Epithelial cell of prostate (primary cell): ENCODE measurements around the gene DAPK1.
"Not testable (repeated sequence)": the region's sequence is repeated elsewhere in the genome, so short reads cannot be mapped to it uniquely, and the experiment has no call there.

ENCODE experiments used
- DNase-seq: peaks from one replicate; pipeline ENCODE4 v3.0.0-alpha.2; 2011; ENCODE audit warnings: low read depth, low spot score
- H3K27ac ChIP-seq: fragments of 450-650 bp; 2 replicates; pipeline ENCODE4 v1.5.1; 2017; ENCODE audit warnings: mild to moderate bottlenecking

DAPK1 gene

GRCh38 chr9:87497080-87497603, 525 bp upstream of the DAPK1 start:
- no peak overlapping the region for H3K27ac ChIP-seq
- no peak for DNase-seq

GRCh38 chr9:87498046-87498810, 561 bp downstream of the DAPK1 start:
- no peak for DNase-seq
- no peak overlapping the region for H3K27ac ChIP-seq

GRCh38 chr9:87498811-87499360, 1.2 kb downstream of the DAPK1 start:
- no peak for DNase-seq
- H3K27ac ChIP-seq: no peak overlapping the region

DNA sequence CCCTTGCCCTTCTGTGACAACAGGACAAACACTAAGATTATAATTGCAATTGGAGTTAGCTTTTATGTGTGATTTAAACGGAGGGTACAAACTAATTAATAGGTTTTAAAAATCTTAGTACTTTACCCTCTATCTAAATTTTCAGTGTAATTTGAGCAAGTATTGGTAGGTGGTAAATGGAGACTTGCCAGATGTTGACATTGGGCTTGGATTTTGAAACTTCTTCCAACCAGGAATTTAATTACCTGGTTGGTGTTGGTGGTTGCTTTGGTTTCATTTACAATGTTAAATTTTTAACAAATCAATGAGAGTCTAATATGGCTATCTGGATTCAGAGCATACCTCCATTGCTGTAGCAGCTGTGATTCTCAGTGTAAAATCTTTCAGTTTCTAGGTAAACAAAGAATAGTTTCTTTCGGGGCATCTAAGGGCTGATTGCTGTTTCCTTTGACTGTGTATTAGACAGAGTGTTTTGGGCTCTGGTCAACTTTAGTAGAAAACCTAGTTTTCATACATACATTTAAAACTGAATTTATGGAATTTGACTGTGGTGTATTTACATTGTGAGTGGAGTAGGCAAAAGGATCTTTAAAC, 1.9 kb downstream of the DAPK1 start:
- DNase-seq: no peak
- H3K27ac ChIP-seq: no peak overlapping the region

- DNase-seq: no peak
- no peak overlapping the region for H3K27ac ChIP-seq
Observed at GRCh38 chr9:87500491-87501270, 3.0 kb downstream of the DAPK1 start.

DNA sequence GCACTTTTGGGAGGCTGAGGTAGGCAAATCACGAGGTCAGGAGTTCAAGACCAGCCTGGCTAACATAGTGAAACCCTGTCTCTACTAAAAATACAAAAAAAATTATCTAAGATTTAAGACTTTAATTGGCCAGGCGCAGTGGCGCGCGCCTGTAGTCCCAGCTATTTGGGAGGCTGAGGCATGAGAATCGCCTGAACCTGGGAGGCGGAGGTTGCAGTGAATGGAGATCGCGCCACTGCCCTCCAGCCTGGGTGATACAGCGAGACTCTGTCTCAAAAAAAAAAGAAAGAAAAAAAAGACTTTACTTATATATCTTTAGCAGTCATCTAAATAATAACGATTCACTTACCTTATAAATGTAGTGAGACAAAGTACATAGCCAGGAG, 3.6 kb downstream of the DAPK1 start:
- not testable (repeated sequence) for DNase-seq, H3K27ac ChIP-seq

DNA sequence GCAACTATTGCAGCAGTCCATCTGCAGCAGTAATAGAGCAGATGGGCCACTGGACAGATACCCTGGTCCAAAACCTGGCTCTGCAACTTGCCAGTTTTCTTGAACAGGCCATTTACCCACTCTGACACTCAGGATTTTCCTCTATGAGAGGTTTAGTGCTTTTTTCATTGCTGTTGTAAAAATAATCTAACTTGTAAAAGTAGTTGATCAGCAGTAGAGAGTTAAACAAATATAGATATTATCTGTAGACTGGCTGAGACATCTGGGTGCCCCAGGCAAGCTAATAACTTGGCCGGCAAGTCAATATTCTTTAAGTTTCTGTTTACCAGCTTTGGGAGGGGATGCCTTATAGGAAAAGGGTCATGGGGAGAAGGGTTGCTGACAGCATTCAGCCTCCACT, 4.1 kb downstream of the DAPK1 start:
- no peak overlapping the region for H3K27ac ChIP-seq
- no peak for DNase-seq

DNA sequence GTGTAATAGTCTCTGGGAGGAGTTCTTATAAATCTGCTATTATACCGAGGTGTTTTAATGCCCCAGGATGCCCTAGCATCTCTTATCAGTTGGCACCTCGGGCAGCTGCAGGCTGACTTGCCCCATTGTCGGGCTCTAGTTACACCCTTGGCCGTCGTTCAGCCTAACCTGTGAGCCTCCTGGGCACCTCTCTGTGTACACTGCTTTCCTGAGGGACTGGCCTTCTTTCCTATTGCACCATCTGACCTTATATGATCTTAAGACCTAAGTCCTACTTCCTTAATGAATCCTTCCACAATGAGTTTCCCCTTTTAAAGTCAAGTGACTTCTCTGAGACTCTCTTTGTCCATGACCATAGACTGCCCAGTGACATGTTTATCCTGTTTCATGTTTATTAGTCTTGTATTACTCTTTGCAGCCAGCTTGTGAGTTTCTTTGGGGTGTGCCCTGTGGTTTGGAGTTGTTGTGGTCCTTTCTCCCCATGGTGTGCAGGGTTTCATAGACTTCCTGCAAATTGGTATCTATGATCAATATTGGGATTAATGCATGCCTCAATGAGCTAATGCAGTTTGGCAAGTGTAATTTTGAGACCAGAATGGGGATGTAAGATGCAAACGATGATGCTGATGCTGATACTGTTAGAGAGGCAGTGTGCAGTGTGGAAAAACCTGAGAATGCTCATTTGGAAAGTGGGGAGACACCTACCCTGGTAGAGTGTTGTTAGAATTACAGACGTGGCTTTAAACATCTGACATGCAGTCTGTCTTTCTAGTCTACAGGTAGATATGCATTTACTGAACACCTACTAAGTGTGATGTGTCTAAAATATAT, 4.9 kb downstream of the DAPK1 start:
- no peak overlapping the region for H3K27ac ChIP-seq
- no peak for DNase-seq

DNA sequence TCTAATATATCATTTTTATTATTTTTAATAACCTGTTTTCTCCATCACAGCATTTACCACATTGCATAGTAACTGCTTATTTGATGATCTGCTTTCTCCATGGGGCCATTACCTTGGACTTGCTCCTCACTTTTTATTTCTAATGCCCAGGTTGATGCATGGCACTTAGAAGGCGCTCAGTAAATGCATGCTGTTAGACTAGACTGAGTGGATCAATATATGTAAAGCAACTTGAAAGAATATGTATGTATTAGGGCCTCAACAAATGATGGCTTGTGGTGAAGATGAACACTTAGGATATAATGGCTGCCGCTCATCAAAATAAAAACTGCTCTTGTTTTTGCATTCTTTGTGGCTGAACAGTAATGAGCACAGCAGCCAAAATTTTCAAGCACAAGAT, 5.8 kb downstream of the DAPK1 start:
- DNase-seq: no peak
- H3K27ac ChIP-seq: no peak overlapping the region

DNA sequence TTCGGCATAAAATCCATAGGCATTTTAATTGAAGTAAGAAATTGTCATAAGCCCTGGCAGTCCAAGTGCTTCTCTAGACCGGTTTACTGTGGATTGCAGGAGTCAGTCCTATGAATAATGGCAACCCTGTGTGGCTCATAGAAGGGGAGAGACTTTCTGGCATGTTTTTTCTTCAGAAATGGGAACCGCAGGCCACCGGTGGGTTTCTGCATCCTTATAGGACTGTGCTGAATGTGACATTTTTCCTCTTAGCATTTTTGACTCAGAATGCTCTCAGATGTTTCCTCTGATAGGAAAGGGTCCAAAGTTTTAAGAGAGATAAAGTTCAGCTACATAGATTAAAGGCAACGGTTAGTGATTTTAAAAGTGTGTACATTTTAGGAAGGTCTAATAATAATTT, 6.3 kb downstream of the DAPK1 start:
- no peak overlapping the region for H3K27ac ChIP-seq
- no peak for DNase-seq

DNA sequence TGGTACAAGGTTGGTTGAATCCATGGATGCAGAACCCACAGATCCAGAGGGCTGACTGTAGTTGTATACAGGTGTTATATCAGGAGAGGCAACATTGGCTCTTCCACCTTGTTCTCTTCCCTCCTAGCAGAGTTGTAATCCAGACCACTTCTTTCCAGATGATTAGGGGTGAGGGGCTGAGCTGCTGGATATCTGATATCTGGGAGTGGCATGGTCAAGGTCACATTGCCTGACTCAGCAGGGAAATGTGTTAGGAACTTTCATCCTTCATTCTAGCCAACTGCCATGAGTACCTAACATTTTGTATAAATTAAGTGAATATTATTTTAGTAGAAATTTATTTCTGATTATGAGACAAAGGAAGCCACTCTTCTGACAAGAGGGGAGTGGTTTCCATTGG, 7.3 kb downstream of the DAPK1 start:
- H3K27ac ChIP-seq: no peak overlapping the region
- no peak for DNase-seq

- DNase-seq: no peak
- no peak overlapping the region for H3K27ac ChIP-seq
Observed at GRCh38 chr9:87505869-87506678, 8.4 kb downstream of the DAPK1 start.

- no peak for DNase-seq
- H3K27ac ChIP-seq: no peak overlapping the region
Observed at GRCh38 chr9:87507576-87507975, 9.9 kb downstream of the DAPK1 start.

DNA sequence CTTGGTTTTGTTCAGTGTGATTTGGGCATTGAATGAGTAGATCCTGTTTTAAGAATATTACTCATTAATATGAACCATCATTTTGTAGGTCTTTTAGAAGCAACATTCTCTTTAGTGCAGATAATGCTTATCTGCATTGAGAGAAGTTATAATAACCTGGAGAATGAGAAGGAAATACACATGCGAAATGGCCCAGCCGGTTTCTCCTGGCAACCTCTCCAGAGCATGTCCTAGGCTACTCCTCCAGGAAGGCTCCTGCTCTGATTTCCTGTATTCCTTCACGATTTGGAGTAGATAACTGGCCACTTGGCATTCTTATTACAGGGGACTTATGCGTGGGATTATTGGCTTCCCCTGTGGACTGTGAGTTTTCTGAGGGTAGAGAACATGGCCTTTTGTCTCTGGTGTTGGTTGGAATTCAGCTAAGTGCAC, 12.6 kb downstream of the DAPK1 start:
- H3K27ac ChIP-seq: no peak overlapping the region
- DNase-seq: no peak

GRCh38 chr9:87512311-87512710, 14.6 kb downstream of the DAPK1 start:
- DNase-seq: no peak
- H3K27ac ChIP-seq: no peak overlapping the region

GRCh38 chr9:87513161-87513560, 15.5 kb downstream of the DAPK1 start:
- DNase-seq: no peak
- no peak overlapping the region for H3K27ac ChIP-seq

DNA sequence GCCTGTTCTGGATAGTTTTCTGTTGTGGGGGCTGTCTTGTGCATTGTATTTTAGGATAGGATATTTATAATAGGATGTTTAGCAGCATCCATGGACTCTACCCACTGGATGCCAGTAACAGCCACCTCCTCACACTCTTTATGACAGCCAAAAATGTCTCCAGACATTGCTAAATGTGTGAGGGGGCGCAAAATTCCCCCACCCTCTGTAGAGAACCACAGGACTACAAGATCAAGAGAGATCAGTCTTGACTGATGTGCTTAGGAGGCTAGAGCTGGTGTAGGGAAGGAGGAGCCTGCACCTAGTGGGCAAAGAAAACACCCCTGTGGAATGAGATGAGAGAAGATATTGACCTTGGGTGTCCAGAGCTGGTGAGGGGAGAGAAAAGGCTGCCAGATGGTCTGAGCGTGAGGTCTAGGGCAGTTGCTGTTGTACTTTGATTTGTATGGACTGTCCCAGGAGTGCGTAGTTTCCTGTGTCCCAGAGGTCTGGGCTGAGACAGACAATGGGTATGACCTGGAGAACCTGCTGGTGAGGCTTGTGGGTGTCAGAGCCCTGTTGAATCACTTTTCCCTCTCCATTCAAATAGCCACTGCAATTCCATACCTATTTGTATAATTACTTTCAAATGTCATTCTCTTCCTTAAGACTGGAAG, 16.3 kb downstream of the DAPK1 start:
- DNase-seq: no peak
- H3K27ac ChIP-seq: no peak overlapping the region

DNA sequence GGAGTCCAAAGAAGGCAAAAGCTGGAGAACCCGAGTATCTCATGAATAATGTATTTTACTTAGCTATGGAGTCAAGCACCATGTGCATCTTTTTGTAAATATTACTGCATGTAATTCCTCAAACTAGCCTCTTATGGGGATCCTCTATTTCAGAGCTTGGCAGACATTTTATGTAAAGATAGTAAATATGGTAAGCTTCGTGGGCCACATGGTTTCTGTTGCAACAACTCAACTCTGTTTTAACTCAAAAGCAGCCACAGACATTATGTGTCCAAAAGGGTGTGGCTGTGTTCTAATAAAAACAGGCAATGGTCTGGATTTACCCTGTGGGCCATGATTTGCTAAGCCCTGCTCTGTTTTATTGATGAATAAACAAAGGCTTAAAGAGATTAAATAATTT, 17.3 kb downstream of the DAPK1 start:
- DNase-seq: no peak
- no peak overlapping the region for H3K27ac ChIP-seq
